GM21737 (cell line): ENCODE measurements around the gene ABTB1.
"Not testable (repeated sequence)": the region's sequence is repeated elsewhere in the genome, so short reads cannot be mapped to it uniquely, and the experiment has no call there.

Source experiments
- ATAC-seq: cut with Tn5 transposase; IDR thresholded peaks from one replicate; pipeline ENCODE4 v1.9.1; 2021; ENCODE audit warnings: mild to moderate bottlenecking, moderate library complexity; ENCODE audit not compliant: unreplicated experiment

ABTB1 gene

GRCh38 chr3:127647845-127648204, 24.9 kb upstream of the ABTB1 start:
- no peak for ATAC-seq

DNA sequence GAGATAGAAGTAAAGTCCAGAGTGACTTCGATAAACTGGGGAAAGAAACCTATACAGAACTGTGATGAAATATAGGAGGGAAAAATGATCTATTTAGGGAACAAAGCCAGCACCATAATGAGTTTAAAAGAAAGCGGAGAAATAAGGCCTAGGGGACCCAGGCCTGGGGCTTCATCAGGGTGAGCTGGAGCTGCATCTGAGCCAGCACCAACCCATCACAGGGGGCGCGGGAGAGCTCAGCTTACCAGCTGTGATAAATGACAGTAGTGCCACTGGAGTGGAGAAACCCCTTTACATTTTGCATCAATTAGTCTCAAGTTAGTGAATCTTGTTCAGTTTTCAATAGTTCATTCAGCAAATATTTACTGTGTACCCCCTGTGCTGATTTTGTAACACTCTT, 22.5 kb upstream of the ABTB1 start:
- no peak for ATAC-seq

GRCh38 chr3:127651516-127652172, 21.1 kb upstream of the ABTB1 start:
- no peak for ATAC-seq

DNA sequence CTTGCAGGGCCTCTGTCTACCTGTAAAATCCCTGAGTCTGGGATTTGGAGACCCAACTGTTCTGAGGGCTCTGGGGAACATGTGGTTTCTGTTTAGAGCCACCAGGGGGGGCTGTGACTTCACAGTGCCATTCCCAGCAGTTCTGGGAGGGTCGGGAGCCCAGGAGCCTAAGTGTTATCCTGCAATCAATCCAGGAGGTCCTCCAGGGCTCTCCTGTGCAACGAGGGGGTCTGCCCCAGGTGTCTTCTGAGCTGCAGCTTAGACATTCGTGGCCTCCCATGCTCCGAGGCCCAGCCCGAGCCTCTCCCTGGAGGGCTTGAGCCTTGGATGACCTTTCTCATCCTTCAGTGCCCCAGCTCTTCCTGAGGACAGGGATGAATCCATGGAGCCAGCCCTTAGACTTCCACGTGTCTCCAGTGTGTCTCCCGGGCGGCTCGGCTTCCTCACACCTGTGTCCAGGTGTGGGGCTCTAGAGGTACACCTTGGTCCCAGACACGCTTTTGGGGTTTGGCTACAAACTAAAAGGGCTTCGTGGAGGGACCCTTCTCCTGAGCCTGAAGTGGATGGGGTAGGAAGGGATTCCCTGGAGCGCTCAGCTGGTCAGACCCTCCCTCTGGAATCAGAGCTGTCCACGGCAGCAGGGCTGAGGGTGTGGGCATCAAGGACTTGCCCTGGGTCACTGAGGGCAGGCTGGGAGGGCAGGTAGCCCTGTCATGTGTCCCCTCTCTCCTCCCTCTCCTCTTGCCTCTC, 20.3 kb upstream of the ABTB1 start:
- ATAC-seq = no peak

GRCh38 chr3:127654374-127654773, 18.4 kb upstream of the ABTB1 start:
- ATAC-seq = no peak

DNA sequence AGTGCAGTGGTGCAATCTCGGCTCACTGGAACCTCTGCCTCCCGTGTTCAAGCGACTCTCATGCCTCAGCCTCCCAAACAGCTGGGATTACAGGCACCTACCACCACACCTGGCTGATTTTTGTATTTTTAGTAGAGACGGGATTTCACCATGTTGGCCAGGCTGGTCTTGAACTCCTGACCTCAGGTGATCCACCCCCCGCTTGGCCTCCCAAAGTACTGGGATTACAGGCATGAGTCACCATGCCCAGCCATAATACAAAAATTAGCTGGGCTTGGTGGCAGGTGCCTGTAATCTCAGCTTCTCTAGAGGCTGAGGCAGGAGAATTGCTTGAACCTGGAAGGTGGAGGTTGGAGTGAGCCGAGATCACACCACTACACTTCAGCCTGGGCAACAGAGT, 17.8 kb upstream of the ABTB1 start:
- not testable (repeated sequence) for ATAC-seq

GRCh38 chr3:127655641-127656040, 17.1 kb upstream of the ABTB1 start:
- ATAC-seq = no peak

DNA sequence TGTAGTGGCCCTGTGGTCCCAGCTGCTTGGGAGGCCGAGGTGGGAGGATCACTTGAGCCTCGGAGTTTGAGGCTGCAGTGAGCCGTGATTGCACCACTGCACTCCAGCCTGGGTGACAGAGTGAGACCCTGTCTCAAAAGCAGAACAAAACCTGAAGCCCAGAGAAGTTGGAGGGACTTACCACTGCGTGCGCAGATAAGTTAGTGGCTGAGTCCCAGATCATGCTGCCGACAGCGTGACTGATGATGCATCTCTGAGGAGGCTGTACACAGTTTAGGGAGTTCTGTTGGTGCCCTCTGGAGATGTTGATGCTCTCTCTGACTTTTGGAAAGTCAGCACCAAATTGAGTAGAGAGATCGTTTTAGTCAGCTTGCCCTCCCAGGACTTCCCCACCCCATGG, 15.8 kb upstream of the ABTB1 start:
- ATAC-seq = no peak

DNA sequence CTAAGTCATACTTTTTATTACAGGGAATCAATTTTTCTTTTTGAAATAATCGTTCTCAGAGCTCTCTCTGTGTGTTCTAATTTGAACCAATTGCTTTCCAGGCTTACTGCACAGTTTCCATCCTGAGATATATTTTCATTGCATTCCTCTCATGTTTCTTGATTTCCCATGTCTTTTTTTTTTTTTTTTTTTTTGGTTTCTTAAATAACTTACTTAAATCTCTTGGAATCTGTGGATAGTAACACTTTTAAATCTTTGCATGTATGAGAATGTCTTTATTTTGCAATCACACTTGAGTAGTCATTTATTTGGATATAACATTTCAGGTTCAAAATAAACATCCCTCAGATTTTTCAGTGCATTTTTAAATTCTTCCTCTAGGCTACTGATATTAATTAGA, 14.5 kb upstream of the ABTB1 start:
- ATAC-seq = no peak

- no peak for ATAC-seq
Measured at GRCh38 chr3:127660621-127661251, 12.0 kb upstream of the ABTB1 start.

- no peak for ATAC-seq
Measured at GRCh38 chr3:127661600-127661999, 11.2 kb upstream of the ABTB1 start.

DNA sequence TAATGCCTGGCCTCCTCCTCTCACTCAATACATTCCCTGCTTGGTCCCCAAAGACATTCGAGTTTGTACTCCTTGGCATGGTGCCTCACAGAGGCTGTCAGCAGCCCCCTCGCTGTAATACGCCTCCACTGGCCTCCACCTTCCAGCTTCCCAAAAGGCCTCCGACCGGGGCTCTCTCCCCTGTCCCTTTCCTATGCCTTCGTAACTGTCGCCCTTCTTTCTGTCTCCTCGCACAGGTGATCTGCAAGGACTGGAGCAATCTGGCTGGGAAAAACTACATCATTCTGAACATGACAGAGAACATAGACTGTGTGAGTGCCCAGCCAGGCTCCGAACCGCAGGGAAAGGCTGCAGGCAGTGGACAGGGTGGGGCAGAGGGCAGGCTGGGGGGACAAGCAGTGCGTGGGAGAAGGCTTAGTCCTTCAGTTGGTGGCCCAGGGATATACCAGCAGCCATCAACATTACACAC, 10.7 kb upstream of the ABTB1 start:
- ATAC-seq = no peak

GRCh38 chr3:127663151-127663550, 9.6 kb upstream of the ABTB1 start:
- ATAC-seq = no peak

- ATAC-seq = no peak
Measured at GRCh38 chr3:127665165-127665564, 7.6 kb upstream of the ABTB1 start.

DNA sequence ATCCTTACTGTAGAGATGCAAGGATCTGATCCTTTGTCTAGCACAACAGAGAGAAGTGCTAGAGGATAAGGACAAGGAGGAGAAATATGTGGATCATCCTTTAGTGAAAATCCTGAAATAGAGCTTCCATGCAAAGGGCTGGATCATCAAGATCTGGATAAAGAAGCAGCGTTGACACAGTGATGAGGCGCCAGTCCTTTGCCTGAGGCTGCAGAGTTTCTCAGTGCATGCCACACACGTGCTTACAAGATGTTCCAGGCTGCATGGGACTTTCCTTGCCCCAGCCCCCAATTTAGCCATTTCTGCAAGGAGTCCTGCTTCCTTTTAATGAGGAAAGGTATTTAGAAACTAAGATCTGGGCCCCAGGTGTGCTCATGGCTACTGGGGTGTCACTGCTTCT, 7.2 kb upstream of the ABTB1 start:
- no peak for ATAC-seq

DNA sequence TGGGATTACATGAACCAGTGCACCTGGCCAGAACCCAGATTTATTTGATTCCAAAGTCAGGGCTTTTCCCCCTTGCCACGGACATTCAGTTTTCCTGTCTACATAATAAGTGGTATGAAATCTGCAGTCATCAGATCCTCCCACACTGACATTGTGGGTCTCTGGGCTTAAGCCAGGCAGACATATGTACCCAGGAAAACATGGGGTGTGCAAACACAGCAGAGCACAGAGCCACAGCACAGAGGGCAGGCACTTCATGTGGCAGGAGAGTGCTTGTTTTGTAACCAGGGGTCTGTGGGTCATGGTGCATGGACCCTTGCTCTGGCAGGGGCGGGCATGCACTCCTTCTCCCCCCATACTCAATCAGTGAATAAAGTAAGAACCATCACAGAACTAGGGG, 6.1 kb upstream of the ABTB1 start:
- no peak for ATAC-seq

DNA sequence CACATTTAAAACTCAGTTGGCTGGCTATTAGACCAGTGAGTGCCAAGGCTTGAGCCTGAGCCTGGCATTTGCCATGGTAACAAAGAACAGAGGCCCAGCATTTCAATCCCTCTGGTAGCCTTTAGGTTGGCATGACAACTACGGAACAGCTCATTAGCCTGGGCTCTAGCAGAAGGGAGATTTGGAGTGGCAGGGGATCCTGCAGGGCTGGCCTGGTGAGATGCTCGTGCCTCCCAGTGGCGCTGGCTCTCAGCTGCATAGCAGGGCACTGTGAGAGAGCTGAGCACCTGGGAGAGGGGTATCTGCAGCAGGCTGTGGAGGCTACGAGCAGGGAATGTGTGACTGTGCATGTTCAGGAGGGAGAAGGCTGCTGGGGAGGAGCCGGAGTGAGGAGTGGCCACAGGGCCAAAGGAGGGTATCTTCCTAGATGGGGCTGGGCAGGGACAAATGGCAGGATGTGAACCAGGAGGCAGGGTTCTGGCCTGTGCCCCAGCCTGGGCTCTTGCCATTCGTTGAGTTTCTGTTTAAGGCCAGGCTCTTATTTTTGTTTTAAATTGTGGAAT, 5.6 kb upstream of the ABTB1 start:
- no peak for ATAC-seq

DNA sequence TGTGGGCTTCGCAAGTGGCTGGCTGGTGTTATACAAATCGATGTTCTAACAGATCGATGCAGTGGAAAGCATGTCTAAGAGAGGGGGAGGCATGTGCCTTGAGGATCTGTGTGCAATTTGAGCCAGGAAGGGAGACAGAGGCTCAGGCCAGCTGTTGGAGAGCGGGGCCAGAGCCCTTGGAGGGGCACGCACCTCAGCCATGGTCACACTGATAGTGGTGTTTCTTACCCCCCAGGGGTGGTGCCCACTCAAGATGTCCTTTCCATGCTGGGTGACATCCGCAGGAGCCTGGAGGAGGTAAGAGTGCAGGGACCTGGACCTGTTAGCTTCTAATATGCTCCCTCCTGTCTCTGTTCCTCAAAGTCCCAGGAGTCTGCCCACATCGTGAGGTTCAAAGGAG, 3.8 kb upstream of the ABTB1 start:
- ATAC-seq = no peak

DNA sequence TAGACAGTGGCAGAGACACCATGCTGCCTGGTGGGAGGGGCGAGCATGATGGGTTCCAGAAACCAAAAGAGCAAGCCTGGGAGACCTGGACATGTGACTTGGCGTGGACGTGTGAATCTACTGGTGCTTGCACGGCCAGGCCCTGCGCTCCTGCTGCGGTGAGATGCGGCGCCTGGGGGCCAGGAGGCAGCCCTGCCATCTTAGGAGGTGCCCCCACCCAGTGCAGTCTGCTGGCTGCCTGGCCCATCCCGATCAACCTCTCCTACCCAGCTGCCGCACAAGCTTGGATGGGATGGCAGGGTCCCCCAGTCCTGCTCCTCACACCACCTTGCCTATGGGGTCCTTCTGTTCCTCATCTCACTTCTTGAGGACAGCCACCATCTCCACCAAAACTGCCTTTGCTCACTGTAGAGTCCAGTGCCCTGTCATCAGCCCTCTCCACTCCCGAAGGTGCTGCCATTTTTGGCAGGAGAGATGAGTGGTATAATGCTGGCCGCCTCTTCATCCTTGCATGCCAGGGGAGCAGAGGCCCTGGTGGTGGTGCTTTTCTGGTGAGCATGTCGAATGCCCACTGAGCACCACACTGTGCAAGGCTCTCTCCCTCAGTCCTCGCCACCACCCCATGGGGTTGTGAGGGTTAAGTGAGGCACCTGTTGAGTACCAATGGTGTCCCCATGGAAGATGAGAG, 3.1 kb upstream of the ABTB1 start:
- no peak for ATAC-seq

DNA sequence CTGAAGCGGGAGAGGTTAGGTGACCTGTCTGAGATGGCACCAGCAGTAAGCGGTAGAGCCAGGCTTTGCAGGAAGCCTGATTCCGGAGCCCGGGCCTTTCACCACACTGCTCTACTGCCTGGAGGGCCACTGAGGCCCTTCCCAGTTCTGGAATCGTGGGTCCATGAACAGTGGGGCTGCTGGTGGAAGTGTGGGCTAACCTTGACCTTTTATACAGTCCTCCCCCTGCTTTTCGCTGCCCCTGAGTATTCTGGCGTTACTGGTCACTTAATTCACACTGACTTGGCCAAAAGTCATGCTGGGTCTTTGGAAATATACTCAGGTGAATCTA, 2.6 kb upstream of the ABTB1 start:
- no peak for ATAC-seq

DNA sequence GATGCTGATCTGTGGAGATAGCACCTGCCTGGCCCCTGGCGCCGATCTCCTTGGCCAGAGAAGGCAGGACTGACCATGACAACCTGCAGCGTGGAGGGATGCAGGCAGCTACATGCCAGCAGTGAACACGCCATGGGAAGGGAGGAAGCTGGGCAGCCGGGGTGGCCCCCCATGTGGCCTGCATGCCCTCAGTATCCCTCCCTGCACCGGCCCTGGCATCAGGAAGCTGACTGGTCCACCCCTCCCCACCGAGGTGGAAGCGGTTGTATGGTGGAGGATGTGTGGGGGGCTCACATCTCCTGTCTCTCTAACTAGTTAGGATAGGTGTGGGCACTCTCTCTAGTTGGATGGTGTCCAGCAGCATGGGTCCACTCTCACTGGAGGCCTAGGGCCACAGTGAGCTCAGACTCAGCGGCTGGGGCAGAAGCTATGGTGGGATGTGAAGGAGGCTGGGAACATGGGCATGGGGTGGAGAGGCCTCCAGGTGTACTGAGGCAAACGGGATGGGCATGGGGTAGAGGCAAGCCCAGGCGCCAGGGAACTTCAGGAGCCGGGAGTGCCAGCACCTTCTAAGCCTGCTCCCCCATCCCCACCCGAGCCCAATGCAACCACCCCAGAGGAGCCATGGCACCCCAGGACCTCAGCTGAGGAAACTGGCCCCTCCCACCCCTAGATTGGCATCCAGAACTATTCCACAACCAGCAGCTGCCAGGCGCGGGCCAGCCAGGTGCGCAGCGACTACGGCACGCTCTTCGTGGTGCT, 1.8 kb upstream of the ABTB1 start:
- no peak for ATAC-seq
